HG03575 (cell line): Measurements from ENCODE around the gene ITSN1.
"Not testable (repeated sequence)": the region's sequence is repeated elsewhere in the genome, so short reads cannot be mapped to it uniquely, and the experiment has no call there.

ENCODE experiments used
- ATAC-seq: cut with Tn5 transposase; IDR thresholded peaks from one replicate; pipeline ENCODE4 v1.9.1; 2021; ENCODE audit not compliant: unreplicated experiment, insufficient number of reproducible peaks, low FRiP score; ENCODE audit errors: extremely low read depth

The ITSN1 gene

DNA sequence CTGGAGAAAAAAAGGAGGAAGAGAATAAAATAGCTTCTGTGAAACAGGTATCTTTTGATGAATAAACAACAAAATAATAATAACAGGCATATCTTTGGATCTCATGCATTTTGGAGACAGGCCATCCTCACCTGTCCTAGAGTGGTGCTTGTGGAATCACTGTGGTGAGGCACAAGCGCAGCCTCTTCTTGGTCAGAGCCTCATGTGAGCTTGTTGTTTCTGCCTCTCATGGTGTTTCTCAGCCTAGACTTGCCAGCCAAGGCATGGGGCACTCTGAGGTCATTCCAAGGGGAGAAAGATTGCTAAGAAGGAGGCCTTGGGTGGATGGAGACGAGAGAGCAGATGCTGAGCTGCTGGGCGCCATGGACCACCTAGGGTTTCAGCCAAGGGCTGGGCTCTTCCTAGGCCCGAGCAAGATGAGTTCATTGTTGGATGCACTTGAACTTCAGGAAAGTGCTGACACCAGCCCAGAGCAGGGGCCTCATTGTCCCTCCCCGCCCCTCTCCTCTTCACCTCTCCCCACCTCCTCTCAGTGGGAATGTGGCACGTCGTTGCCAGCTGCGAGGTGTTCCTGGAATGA is 223.8 kb downstream of the ITSN1 start:
- ATAC-seq, result no peak

DNA sequence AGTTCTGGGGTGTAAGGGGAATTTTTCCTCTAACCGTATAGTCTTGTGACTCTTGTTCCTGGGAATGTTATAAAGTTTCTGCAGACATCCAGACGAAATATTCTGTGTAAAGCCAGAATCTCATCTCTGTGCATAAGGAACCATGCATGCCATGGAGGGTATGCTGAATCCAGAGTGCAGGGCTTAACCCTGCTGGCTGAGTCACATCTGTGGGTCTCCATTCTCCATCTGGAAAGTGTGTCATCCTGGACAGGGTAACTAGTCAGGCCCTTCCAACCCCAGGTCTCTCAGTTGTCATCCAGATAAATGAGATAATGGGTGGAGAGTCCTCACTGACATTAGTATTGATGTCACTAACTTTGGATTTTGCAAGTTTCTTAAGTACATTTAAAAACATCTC is 224.5 kb downstream of the ITSN1 start:
- no peak for ATAC-seq

DNA sequence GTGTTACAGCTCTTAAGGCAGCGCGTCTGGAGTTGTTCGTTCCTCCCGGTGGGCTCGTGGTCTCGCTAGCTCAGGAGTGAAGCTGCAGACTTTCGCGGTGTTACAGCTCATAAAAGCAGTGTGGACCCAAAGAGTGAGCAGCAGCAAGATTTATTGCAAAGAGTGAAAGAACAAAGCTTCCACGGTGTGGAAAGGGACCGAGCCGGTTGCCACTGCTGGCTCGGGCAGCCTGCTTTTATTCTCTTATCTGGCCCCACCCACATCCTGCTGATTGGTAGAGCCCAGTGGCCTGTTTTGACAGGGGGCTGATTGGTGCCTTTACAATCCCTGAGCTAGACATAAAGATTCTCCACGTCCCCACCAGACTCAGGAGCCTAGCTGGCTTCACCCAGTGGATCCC is 225.6 kb downstream of the ITSN1 start:
- ATAC-seq, result not testable (repeated sequence)

DNA sequence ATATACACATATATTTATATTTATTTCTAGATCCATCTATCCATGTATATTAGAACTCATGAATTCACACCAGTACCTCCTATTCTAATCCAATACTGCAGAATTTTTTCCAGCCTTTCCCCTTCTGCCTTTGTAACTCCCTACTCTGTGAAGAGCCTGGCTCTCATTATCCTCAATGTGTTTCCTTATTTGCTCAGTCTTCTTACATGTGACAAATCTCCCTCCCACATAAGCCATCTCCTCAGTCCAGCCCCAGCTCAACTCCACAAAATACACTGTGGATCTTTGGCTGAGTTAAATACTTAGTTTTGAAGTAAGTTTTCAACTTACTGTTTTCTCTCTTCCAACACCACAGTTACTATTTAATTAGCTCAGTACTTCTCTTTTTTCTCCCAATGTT is 227.6 kb downstream of the ITSN1 start:
- ATAC-seq, result no peak

DNA sequence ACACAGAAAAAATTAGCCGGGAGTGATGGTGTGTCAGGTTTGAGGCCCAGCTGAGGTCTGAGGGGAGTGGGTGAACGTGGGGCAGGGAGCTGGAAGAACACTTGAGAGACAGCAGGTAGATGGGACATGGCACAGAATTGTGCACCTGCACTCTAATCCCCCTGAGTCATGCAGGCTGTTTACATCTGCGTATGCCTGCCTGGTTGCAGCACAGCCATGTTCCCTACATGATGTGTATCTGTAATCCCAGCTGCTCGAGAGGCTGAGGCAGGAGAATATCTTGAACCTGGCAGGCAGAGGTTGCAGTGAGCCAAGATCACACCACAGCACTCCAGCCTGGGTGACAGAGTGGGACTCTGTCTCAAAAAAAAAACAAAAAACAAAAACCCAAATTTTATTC is 228.5 kb downstream of the ITSN1 start:
- no peak for ATAC-seq

DNA sequence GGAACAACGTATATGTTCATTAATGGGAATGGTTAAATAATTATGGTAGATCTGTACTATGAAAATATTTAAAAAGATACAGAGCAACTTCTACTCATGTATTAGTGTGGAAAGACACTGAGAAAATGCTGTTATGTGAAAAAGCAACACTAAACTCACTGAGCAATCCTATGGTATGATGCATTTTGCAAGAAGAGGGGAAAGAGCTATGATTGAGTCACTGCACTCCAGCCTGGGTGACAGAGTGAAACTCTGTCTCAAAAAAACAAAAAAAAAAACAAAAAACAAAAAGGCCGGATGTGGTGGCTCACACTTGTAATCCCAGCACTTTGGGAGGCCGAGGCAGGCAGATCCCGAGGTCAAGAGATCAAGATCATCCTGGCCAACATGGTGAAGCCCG is 228.9 kb downstream of the ITSN1 start:
- no peak for ATAC-seq

DNA sequence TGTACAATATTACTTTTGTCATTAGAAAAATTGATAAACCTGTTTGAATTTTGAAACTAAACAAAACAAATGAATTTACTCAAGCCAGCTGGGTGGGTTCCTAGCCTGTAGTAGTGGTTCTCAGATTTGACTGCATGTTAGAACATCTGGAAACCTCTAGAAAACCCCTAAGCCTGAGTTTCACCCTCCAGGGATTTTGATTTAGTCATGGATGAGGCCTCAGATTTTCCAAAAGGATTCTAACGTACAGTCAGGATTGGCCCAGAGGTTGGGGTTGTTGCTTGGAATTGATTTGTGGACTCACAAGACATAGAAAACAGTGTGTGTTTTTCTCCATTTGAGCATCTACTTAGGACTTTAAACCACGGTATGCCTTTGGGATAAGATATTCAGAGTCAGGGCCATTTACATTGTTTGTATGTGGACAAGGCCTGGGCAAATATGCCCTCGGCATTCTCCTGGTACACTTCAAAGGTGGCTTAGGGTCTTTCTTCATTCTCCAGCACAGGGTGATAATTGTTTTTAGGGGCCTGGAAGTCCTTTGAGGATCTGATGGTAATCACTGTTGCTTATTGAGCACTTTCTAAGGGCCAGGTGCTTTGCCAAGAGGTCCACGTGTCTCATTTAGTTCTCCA is 230.7 kb downstream of the ITSN1 start:
- ATAC-seq, result no peak

DNA sequence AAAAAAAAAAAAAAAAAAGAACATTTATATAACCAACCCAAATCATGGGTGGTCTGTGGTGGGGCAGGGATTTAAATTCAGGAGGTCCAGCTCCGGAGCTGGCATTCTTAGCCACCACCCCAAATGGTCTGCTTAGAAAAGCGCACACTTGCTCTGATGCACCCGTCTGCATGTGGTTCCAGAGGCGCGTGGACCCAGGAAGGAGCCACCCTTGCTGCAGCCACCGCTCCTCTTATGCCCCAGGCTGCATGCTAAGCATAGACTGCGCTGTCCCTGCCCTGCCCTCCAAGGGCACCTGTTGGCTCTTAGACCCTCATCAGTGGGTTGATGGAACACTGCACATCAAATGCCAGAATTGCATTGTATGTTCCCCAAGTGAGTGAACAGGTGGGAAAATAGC is 231.9 kb downstream of the ITSN1 start:
- ATAC-seq, result no peak

DNA sequence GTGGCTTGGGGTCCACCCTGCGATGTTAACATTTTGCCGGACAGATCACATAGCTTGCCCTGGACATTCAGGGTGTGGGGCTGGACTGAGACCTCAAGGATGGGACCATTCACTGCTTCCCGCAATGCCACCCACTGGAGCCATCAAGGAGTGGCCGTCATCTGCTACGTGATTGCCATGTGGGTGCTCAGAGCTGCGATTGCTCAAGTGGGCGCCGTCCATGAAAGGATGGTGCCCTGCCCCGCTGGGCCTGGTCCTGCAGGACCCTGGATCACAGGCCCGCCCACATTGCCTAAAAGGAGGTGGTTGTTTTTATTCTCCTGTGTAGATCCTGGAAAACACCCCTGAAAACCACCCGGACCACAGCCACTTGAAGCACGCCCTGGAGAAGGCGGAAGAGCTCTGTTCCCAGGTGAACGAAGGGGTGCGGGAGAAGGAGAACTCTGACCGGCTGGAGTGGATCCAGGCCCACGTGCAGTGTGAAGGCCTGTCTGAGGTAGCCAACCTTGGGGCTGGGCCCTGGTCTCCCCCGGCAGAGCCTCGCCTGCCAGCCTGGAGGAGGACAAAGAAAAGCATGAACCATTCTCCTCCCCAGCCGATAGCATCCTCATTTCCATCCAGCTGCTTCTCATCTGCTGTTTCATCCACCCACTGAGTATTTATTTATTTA is 232.9 kb downstream of the ITSN1 start:
- no peak for ATAC-seq

DNA sequence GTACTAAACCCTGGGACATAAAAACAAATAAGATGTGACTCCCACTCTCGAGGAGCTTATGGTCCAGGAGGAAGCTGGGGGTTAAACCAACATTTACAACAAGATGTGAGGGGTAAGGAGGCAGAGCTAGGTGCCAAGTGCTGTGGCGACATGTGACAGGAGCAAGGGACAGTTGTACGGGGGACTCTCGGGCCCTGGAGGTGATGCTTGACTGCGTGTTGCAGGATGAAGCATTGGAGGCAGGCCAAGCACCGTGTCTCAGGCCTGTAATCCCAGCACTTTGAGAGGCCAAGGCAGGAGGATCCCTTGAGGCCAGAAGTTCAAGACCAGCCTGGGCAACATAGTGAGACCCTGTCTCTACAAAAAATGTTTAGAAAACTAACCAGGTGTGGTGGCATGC is 236.5 kb downstream of the ITSN1 start:
- ATAC-seq, result no peak

DNA sequence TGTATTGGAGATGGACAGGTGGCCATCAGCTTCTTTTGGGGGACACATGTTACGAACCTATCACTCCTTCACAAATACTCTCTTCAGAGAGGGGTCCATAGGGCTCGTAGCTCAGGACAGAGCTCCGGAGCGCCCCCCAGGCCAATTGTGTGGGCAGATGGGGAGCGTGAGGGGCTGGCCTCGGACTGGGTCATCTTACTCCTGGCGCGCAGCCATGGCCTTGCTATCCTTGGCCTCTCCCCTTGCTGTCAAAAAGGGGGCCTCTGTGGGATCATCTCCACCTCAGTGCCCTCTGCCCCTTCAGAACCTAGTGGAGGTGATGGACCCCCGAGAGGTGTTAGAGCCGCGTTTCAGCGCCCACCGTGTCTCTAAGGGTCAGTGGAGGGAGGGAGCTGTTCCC is 238.3 kb downstream of the ITSN1 start:
- ATAC-seq, result no peak

DNA sequence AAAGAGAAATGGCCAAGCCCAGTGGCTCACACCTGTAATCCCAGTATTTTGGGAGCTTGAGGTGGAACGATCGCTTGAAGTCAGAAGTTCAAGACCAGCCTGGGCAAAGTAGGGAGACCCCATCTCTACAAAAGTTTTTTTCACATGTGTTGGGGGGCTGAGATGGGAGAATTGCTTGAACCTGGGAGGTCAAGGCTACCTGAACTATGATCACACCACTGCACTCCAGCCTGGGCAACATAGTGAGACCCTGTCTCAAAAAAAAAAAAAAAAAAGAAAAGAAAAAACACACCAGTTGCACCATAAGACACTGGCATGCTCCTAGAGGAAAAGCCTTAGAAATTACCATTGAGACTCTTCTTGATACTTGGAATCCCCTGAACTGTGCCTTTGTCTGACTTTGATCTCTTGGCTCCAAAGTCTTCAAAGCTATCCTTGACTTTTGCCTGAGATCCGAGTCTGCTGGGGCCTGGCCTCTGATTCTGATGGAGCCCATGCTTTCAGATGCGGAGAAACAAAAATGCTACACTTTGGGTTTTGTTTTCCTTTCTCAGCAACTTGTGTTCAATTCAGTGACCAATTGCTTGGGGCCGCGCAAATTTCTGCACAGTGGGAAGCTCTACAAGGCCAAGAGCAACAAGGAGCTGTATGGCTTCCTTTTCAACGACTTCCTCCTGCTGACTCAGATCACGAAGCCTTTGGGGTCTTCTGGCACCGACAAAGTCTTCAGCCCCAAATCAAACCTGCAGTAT is 239.6 kb downstream of the ITSN1 start:
- ATAC-seq, result no peak

DNA sequence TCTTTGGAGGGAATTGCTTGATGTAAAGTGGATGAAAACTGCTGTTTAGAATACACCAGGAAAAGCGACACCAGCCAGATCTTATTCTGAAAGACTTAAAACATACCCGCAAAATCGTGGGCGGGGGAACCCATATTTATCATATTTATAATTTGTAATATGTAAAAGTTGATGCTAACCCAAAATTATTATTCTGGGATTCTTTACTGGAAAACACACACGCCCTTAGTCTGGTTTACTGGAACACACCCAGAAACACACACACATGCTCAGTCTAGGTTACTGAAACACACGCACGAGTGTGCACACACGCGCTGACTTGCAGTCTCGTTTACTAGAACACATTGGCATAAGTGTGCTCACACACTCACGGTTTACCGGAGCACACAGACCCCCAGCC is 240.8 kb downstream of the ITSN1 start:
- no peak for ATAC-seq

DNA sequence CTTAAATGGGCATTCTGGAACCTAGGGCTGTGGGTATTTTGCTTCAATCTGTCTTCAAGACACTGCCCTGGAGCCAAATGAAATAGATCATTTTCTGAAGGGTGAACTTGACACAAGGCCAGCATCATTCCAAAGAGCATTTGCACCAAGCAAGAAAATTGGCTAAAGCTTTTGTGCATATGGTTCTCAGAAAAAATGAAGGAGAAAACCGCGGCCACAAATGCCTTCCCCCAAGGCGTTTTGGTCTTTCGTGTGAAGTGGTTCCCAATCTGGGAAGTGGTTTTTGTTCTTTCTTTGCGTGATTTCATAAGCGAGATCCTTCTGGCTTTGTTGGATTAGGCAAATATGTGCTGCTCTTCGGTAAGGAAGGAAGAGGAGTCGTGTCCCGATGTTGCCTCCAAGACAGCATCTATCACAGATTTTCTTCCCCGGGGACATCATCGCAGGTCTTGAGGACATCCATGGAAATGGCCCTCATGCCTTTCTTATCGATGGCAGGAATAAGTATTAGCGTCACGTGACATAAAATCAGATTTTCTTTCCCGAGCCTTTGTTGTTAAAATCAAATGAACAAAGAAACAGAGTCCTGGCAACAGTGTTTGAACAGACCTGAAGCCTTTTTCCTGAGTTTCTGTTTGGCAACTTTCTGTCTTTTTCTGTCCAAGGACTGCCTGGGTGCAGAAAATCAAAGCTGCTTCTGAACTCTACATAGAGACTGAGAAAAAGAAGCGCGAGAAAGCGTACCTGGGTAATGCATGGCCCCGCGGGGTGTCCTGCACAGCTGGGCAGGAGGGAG is 242.3 kb downstream of the ITSN1 start:
- no peak for ATAC-seq

DNA sequence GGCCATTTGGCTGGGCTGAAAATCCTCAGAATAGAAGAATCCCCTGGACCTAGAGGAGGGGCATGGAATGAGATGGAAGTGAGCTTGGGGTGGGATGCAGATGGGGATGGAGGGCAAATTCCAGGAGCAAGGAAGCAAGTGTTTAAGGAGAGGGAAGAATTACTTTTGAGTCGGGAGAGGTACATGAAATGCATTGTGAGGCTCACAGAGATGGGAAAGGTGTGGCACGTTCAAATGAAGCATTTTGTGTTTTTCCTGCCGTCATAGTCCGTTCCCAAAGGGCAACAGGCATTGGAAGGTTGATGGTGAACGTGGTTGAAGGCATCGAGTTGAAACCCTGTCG is 242.8 kb downstream of the ITSN1 start:
- no peak for ATAC-seq

DNA sequence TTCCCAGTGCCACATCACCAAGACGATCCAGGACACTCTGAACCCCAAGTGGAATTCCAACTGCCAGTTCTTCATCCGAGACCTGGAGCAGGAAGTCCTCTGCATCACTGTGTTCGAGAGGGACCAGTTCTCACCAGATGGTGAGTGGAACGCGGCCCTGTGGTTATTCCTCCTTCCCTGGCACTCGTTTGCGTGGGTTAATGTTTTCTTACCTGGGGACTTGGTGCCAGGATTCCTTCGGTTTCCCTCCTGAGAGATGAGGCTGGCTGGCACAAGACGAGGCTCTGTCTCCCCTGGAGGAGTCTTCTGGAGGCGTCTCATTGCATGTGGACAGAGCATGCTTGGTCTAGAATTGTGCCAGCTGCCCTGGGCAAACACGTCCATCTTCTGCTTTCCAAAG is 244.0 kb downstream of the ITSN1 start:
- no peak for ATAC-seq

DNA sequence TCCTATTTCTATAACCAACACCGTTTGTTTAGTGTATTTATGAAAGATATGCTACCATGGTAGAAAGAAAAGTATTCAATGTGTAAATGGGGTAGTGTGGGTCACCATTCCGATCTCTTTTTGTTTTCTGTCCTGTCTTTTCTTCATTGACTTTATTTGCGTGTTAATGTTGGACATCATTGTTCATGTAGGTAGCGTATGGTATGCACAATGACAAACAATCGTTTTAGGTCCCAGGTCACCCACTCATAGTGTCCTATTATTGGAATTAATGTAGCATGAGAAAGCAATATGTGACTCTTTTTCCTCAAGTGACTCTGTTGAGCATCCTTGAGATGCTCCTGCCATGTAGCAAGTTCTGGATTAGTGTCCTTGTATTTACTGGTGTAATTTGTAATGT is 247.9 kb downstream of the ITSN1 start:
- ATAC-seq, result no peak

DNA sequence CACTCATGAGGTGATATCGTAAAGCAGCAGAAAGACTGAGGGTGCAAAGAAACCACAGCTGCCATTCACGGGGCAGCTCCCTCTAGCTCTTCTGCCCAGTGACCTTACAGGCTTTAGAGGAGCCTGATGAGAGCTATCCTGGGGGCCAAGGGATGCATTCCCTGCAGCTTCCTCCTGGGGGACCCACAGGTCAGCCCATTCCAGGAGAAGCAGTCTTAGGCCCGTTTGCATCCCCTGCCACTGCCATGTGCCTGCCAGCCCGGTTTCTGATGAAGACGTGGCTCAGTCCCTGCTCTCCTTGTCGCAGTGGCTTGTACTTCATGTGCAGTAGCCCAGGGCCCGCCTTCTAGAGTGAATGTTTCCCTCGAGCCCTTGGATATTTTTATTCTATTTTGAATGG is 250.6 kb downstream of the ITSN1 start:
- no peak for ATAC-seq

DNA sequence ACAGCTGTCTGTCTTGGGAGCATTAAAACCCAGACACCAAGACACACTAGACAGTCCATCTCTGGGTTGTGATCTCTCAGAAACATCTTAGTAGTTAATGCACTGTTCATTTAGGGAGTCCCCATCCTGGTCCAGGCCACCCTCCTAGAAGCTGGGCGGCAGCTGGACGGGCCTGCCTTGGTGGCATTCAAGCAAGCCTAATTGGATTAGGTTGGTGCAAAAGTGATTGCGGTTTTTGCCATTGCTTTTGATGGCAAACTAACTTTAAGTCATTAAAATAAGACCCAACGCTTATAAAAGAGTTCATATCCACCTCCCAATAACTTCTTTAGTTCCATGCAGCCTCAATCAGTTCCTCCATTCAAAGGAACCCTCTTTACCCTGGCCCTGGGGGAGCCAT is 251.6 kb downstream of the ITSN1 start:
- no peak for ATAC-seq
